GM21423 (cell line): ENCODE results near the gene WDTC1.

Source experiments
- ATAC-seq: cut with Tn5 transposase; IDR thresholded peaks from one replicate; pipeline ENCODE4 v1.9.1; 2021; ENCODE audit warnings: mild to moderate bottlenecking, moderate library complexity; ENCODE audit not compliant: unreplicated experiment

Gene WDTC1

DNA sequence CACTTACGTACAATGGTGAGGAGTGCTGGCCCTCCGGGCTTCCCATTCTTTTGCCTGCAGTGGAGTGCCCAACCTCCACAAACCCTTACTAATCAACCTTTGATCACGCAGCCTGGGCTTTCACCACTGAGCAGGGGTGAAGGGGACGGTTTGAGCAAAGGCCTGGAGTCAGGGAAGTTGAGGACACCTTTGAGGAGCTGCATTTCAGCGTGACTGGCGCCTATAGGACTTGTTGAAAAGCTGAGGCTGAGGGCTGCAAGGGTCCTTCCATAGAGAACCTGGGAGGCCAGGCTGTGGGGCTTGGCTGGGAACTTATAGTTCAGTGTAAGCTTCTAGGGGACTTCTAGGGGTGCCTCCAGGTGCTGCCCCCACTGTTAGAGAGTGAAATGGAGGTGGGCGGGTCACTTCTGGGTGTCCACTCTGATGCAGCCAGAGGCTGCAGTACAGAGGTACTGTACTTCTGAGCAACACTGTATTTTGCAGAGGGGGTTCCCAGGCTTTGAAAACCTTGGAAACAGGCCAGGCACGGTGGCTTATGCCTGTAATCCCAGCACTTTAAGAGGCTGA, 117.2 kb downstream of the WDTC1 start:
- ATAC-seq: no peak

DNA sequence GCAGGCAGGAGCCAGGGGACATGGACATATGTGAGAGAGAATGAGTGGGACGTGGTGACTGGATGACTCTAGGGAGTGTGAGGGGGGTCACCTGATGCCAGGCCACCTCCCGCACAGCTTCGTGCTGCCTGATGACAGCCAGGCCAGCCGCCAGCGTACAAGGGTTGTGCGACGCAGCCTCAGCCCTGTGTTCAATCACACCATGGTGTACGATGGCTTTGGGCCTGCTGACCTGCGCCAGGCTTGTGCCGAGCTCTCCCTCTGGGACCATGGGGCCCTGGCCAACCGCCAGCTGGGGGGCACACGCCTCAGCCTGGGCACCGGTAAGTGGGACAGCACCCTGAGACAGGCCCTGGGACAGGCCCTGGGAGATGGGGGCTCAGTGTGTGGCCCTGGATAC, 118.7 kb downstream of the WDTC1 start:
- no peak for ATAC-seq

DNA sequence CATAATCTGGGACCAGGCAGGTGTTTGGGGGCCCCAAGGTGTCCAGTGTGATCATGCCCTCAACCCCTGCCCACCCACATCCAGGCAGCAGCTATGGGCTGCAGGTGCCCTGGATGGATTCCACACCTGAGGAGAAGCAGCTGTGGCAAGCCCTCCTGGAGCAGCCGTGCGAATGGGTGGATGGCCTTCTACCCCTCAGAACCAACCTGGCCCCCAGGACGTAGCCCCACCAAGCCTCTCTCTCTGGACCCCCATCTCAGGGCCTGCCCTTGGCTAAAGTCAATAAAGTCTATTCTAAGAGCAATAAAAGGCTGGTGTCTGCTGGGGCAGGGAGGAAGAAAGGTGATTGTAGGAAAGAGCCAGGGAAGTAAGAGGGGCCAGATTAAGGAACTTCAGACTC, 119.2 kb downstream of the WDTC1 start:
- no peak for ATAC-seq

DNA sequence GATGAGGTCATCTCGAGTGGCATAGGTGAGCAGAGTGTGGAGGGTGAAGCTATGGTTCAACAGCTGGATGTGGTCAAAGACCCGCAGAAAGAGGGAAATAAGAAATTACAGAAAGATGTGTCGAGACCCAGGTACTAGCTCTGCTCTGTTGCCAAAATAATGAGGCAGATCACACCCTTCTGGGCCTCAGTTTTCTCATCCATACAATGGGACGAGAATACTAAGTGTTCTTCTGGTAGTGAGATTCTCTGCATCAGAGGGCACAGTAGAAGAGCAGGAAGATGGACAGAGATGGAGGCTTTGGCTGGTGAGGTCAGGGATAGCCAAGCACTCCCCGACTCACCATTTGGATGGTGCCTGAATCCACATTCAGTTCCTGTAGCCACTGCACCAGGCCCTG, 121.3 kb downstream of the WDTC1 start:
- no peak for ATAC-seq

DNA sequence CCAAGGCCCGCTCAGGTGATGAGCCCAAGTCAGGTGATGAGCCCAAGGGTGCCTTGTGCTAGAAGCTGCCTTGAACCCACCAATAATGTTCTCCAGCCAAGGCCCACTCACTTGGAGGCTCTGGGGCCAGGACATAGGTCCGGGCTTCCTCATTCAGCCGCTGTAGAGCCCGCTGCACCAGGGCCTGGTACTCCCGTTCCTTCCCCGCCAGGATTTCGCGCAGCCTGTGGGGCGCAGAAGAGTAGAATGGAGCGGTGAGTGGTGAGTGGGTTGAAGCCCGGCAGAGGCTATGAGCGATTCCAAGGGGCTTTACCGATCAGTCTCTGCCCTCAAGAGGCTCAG, 121.8 kb downstream of the WDTC1 start:
- no peak for ATAC-seq

DNA sequence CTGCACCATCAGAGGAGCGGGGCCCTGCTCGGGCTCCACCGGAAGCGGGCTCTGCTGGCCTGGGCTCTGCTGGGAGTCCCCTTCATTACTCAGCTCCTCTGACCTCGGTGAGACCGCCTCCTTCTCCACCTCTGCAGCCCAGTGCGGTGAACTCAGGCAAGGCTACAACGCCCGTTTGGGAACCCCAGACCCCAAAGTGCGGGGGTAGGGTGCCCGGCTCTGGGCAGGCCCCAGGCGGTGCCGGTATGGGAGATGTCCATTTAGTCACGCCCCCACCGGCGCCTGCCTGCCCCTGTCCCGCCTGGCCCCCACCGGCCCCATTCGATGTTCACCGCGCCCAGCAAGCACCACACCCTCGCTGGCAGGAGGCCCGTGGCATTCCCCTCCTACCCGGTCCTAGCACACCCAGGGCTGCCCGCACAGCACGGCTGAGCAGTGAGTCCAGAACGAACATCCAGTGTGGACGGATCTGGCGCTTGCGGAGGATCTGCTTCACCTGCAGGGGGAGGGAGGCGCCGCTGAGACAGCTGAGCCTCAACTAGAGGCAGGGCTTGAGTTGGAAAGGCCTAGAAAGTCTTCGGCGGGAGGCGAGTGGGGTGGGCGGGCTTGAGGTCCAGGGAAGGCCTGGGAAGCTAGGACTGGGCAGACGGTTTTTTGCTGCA, 122.3 kb downstream of the WDTC1 start:
- ATAC-seq: no peak

DNA sequence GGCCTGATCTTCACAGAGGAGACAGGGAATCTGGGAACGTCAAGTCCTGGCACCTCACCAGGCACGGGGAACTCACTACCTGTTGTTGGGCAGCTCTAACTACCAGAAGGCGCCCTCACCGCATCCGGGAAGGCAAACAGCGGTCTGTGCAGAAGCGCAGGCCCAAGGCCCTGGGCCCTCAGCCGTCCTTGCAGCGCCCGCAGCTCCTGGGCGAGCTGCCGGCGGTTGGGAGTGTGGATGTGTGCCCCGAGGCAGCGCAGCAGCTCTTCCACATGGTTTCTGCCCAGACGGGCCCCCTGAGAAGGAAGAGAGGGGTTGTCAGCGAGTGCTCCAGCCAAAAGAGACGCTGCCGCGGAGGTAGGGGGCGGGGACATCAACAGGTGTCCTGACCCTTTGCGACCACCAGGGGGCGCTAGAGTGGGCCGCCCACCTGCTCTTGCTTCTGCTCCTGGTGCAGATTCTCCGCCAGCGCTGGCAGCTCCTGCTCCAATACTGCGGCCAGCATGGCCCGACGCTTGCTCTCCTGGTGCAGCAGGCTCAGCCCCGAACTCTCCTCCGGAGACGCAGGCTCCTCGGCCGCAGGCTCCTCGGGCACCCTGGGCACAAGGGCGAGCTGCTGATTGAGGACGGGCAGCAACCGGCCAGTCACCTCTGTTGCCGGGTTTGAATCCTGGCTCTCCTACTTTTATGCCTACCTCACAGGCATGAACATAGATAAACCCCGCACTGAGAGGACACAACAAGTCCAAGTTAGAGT, 123.0 kb downstream of the WDTC1 start:
- ATAC-seq: no peak
